HG02678 (cell line): ENCODE results near the gene CLDND2.
"Not testable (repeated sequence)": the region's sequence is repeated elsewhere in the genome, so short reads cannot be mapped to it uniquely, and the experiment has no call there.

Experiments used
- ATAC-seq: cut with Tn5 transposase; IDR thresholded peaks from one replicate; pipeline ENCODE4 v1.9.1; 2021; ENCODE audit warnings: mild to moderate bottlenecking, moderate library complexity; ENCODE audit not compliant: unreplicated experiment

The CLDND2 gene, protein sequence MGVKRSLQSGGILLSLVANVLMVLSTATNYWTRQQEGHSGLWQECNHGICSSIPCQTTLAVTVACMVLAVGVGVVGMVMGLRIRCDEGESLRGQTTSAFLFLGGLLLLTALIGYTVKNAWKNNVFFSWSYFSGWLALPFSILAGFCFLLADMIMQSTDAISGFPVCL

DNA sequence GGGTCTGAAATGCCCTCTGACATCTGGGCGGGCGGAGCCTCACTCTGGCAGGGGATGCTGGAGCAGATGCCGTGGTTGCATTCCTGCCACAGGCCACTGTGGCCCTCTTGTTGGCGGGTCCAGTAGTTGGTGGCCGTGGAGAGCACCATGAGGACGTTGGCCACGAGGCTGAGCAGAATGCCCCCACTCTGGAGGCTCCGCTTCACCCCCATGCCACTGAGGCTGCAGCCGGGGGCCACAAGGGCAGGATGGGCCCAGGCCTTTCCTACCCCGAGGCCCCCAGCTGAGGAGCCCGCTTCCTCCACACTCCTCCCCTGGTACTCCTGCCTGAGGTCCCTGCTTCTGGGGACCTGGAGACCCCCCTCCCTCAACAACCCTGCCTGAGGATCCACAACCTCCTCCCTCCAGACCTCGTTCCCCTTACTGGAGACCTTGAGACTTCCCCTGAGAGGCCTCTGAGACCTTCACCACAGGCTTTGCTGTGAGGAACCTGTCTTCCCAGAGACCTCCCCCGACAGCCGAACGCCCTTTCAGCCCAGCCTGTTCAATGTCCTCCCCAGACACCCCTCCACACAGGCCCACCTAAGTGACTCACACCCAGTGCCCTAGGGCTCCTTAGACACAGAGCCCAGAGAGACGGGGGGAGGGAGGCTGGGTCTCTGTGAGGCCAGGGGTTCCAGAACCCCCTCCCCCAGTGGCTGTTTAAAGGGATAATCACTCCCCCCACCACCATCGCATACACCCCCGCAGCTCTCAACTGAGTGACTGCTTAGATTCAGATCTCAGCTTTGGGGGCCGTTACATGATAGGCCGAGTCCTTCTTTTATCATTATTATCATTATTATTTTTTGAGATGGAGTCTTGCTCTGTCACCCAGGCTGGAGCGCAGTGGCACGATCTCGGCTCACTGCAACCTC lies at the start of gene CLDND2:
TSS of gene CLDND2 (minus strand) at position 638 of the 917 bp plus-strand sequence. CDS start at position 212, 426 bp downstream.
- ATAC-seq: no peak

DNA sequence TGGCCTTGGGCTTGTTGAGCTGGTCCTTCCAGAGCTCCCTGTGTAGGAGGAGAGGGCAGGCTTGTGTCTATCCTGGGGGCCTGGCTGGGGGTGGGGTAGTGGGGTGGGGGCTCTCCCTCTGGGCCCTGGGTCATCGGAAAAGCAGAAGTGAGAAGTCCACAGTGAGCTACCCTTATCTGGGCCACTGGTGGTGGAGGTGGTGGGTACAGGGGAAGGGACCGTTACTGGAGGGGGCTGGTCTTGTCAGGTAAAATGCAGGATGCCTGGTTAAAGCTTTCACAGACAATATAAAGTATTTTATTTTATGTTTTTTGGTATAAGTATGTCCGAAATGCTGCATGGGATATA lies 49.0 kb upstream of the CLDND2 start:
- ATAC-seq: peak; percentile 27

DNA sequence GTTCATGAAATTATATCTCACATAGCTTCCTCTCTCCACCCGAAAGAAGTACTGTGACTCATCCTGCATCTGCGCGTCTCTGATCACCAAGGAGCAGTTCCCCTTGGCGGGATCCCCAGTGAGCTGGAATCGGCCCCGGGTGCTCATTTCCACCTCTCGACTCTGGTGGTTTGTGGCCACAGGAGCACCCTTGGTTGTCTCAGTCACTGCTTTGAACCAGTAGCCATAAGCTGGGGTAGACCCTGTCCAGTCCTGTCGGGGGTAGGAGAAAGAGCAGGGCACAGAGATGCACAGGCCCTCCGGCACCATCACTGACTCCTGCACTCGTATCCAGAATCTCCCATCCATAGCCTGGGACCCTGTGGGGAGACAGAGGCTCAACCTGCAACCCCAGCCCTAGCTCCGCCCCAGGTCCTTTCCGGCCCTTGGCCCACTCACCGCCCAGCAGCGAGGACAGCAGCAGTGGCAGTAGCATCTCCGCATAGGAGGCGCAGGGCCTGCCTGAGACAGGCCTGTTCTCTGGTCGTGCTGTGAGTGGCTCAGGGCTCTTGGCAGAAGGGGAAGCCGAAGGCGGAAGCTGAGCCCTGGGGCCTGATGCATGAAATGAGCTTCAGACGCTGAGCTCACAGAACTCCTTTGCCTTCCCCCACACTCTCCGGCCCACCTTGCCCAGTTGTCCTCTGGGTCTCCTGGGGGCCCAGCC lies 48.5 kb upstream of the CLDND2 start, which contains the start of gene SIGLEC10:
TSS of gene SIGLEC10 (minus strand) at position 536 of the 703 bp plus-strand sequence. CDS start at position 475, 61 bp downstream.
- peak; percentile 67 for ATAC-seq

DNA sequence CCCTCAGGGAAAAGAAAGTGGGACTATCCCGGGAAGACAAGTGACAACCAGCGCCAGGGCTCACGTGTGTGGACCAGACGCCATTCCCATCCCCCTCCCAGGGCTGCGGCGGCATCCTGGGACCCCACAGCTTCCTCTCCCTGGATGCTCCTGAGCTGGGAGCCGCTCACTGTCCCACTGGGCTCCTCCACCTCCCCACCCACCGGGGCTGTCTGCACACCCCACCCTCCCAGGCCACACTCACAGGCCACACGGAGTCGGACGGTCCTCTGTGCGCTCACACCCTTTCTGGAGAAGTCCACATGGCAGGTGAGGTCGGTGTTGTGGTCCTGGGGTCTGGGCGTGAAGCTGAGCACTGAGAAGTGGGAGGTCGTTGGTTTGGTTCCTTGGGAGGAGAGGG lies 47.6 kb upstream of the CLDND2 start:
- not testable (repeated sequence) for ATAC-seq

DNA sequence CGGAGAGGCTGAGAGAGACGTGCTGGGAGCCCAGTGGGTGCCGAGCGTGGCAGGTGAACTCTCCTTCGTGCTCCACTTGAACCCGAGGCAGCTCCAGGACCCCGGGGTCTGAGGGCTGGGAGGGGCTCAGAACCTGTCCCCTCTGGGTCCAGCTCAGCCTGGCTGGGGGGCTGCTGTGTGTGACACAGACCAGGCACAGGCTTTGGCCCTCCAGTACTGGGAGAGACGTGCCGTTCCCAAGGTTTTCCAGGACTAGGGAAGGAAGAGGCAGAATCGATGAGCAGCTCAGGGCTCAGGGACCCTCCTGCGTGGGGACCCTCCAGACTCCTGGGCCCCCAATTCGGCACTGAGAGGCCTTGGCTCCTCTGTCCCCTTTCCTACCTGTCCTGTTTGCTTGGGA lies 46.4 kb upstream of the CLDND2 start:
- no peak for ATAC-seq

DNA sequence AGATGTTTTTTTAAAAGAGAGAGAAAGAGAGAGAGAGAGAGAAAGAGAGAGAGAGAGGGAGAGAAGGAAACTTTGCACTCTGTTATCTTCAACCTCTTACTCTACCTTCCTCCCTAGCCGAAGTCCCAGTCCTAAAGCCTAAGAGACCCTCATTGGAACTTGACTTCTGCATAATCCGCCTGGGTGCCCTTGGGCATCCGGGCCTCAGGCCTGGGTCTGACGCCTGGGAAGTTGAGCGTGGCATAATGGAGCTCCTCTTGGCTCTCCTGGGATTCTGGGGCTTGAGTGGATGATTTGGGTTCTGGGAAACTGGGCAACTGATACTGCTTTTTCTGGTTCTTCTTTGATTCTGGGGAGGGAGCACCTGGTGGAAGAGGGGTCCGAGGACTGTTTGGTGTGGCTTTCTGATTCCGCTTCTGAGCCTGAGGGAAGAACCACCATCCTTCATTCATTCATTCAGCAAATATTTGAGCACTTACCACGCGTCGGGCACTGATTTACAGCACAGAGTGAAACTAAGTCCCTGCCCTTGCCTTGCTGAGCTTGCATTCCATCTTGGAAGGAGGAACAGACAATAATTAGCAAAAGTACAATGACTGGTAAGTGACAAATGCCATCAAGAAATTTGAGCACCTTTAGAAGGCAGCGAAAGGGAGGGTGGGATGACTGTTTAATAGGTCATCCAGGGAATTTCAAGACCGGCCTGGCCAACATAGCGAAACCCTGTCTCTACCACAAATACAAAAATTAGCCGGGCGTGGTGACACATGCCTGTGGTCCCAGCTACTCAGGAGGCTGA lies 42.3 kb upstream of the CLDND2 start:
- no peak for ATAC-seq

DNA sequence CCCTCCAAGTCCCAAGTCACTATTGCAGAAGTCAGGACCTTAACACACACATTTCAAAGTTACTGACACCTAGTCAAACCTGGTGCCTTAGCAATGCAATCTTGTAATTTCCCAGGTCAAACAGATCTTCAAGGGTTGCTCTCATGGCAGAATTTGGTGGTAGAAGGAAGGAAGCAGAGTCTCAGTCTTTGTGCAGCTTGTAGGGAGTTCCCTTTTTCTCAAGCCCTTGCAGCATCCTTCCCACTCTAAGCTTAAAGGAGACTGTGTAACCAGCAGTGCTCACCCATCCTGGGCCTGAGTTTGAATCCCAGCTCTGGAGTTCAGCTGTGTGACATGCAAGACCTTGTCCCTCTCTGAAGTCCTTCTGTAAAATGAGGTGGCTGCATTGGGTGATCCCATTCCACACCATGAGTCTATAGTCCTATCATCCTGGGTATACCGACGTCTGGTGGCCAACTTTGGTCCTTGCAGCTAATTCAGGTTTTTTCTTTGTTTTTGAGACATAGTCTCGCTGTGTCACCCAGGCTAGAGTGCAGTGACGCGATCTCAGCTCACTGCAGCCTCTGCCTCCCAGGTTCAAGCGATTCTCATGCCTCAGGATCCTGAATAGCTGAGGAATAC lies 38.8 kb upstream of the CLDND2 start:
- no peak for ATAC-seq

DNA sequence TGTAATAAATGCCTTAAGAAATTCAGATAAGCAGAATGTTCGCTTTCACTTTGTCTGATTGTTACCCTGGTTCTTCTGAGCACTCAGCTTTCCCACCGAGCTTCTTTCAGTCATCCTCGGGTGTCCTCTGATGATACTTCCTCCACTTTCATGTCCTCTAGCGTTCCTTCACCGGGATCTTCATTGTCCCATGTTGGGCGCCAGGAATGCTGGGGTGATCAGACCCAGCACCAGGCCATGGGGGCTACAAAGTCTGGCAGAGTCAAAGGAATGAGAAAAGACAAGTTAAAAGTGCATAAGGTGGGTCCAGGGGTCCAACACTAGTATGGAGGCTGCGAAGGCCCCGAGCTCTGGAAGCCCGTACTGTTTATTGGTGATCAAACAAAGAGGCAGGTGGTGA lies 33.3 kb upstream of the CLDND2 start:
- no peak for ATAC-seq

DNA sequence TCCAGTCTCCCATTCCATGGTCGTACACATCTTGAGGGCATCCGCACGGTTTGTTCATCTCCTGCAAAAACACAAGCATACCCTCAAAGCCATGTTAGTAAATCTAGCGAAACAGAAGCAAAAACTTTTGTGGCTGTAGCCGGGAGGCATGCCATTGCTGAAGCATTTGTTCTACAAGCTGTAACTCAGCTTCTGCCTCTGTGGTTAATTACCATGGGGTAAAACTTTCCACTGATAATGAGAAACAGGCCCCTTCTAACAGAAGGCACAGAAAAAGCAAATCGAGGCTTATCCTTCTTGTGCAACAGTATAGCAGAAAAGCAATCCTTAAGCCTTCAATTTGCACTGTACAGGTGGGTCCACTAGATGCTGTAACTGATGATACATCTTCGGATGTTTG lies 31.1 kb upstream of the CLDND2 start:
- not testable (repeated sequence) for ATAC-seq

DNA sequence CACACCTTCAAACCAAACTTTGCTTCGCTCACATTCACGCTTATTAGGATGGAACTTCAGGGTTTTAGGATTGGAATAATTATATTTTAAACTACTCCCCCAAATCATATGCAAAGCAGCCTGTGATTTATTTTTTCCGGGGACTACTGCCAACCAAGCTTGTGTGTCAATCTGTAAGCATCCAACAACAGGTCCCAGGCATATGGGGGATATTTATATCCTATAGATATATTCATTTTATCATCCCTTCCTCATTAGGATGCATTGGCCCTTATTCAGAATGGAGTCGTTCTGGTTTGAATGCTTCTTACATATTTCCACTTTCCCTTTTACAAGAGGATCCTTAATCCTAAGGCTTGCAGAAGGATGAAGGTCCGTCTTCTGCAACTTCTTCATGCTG lies 30.4 kb upstream of the CLDND2 start:
- no peak for ATAC-seq

DNA sequence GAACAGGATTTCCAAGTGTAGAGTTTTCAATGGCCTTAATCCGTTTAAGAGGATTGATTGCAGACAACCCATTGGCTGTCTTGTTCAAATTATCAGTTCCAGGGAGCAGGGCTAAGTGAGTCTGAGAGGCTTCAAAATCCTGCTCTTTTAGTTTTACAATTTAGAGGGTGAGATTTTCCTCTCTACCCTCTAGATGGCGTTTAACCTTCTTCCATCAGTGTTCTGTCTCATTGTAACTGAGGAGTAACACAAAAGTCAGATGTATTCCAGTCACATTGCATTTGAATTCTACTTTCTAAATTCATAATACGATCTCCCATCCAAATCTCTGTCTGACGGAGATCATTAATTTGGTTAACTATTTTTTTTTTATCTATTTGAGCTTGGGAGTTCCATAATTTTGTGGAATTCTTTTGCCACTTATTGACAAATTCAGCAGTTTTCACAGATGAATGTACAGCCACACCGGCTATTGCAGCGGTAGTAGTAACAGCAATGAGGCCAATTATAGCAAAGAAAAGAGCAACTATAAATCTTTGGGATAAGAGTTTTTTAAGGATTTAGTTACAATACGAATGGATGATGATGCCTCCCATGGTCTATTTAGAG lies 29.4 kb upstream of the CLDND2 start:
- no peak for ATAC-seq

DNA sequence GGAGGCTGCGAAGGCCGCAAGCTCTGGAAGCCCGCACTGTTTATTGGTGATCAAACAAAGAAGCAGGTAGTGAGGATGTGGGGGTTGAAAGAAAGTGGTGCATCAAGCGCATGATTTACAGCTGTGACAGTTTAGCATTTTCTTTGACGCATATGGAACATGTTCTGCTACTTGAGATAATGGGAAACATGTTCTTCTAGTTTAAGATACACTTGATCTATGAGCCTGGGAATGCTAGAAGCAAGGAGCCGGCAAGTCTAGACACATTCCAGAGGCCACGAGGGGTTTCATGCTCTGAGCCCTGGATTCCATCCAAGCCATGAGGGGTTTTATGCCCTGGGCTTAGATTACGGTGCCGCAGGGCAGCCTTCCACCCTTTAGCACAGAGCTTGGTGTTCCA lies 28.6 kb upstream of the CLDND2 start:
- ATAC-seq: not testable (repeated sequence)

DNA sequence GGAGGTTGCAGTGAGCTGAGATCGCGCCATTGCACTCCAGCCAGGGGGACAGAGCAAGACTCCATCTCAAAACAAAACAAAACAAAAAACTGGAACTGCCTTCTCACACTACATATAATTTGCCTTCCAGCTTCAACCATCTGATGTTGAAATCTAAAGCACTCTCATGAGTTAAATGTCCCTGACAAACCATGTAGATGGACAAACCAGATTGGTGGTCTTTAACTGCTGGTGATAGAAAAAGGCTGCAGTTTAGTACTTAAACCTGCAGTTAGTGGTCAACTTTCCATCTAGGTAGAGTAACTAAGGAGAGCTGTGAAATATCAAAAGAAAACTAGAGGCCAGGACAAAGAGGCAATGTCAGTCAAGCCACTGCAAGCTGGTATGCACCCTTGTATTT lies 27.4 kb upstream of the CLDND2 start:
- no peak for ATAC-seq

DNA sequence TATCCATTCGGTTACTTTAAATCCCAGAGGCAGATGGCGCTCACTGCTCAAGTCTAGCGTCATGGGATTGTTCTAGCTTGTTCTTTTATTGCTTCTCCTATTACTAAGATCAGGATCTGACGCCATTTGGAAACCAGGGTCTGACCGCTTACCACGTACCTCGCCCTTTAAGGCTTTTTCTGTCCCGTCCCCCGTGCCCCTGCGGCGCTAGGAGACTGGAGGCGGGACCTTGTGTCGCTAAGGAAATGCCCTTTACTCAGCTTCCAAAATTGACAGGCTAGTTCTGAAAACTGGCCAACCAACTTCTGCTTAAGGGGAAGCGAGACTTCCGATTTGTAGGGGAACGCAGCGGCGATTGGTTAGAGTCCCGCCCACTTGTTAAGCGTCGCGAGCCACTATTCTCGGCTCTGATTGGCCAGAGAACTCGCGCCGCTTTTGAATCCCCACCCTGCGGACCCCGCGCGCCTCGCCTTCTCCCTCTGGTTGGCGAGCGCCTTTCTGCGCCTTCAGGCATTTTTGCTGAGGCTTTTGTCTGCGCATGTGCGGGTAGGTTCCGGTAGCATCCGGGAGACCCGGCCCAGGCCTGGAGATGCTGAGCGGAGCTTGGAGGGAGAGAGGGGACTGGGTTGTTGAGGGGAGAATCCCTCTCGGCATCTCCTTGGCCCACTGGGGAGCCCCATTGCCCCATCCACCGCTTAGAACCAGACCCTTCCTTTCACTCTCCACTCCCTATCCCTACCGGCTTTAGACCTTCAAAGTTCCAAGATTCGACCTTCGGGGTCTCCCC lies 25.4 kb upstream of the CLDND2 start:
- ATAC-seq: peak; percentile 90

DNA sequence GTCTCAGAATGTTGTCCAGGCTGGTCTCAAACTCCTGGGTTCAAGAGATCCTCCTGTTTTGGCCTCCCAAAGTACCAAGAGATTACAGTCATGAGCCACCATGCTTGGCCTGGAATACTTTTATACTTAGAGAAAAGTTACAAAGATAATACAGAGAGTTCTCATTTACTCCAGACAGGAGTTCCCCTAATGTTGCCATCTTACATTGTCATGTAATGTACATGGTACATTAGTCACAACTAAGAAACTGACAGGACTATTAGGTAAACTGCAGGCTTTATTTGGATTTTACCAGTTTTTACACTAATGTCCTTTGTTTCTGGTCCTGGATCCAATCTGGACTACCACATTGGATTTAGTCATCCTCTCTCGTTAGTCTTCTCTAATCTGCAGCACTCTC lies 23.9 kb upstream of the CLDND2 start:
- no peak for ATAC-seq

DNA sequence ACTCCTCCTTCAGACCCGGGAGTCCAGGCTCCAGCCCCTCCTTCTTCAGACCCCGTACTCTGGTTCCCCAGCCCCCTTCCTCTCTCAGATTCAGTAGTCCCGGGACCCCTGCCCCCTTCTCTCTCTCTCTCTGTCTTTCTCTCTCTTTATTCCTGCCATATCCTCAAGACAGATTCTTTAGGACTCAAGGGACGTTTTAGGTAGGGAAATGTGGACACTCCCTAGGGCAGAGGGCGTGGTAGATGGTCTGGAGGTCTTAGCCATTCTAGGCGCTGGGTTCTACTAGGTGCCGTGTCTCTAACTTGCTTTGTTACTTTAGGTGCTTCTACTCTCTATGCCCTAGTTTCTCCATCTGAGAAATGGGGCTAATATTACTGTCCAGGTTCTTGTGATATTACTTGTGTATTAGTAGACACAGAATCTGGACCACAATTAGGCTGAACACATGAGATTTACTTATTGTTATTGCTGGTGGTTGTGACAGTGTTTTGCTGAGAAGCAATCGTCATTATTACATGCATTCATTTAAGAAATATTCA lies 22.3 kb upstream of the CLDND2 start:
- no peak for ATAC-seq

DNA sequence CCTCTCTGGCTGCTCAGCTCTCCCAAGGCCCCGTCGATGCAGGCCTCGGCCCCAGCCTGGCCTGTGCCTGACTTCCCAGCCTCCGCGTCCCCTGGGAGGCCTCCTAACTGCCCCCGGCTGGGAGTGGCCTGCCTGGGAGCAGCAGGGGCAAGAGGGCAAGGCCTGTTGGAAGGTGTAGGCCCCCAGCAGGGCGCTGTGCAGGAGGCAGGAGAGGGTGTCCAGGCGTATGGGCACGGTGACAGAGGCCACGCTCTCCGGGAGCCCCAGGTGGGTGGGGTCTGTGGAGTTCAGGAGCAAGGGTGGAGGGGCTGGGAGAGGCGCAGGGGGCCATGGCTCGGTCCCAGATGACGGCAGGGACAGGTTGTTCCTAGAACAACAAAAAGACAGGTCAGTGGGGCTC lies 20.3 kb upstream of the CLDND2 start:
- ATAC-seq: no peak

DNA sequence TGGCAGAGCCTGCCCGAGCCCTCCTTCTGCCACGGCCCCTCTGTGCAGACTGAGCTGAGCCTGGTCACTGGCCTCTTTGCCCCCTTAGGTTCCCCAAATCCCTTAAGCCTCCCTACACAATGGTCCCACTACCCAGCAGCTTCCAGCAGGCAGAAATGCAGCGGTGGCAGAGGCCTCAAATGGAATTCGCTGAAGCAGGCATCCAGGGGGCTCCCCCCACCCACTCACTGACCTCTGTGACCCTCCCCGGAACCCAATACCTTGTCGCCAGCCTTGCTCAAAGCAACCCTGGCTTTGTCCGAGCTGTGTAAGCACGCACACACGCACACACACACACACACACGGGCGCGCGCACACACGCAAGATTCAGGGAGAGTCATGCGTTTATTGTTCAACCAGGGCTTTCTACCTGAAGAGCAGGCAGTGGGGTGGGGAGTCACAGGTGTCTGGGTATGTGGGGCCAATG lies 19.2 kb upstream of the CLDND2 start, which contains the start of gene LIM2:
TSS of gene LIM2 (minus strand) at position 51 of the 466 bp plus-strand sequence. CDS start 531 bp downstream, outside the sequence.
- ATAC-seq: no peak
